AG09309 (cell line): ENCODE data around the gene ZFP91.

Experiments
- DNase-seq: peaks from one replicate; pipeline ENCODE4 v3.0.0-alpha.2; 2010; ENCODE audit warnings: low read depth
- H3K4me3 ChIP-seq: 2 replicates; pipeline ENCODE4 v1.5.1; 2011; ENCODE audit warnings: mild to moderate bottlenecking, low read depth, low read length, moderate library complexity; ENCODE audit not compliant: control insufficient read depth
- CTCF ChIP-seq: IDR thresholded peaks from 2 replicates; pipeline ENCODE4 v1.5.1; 2011; ENCODE audit warnings: mild to moderate bottlenecking, low read depth, low read length, inconsistent platforms; ENCODE audit not compliant: insufficient read depth, control insufficient read depth; ENCODE audit errors: missing control alignments

The ZFP91 gene

GRCh38 chr11:58636587-58636986 lies 57.7 kb downstream of the ZFP91 start:
- no peak for DNase-seq
- H3K4me3 ChIP-seq, result no peak overlapping the region
- no peak for TF ChIP-seq CTCF

GRCh38 chr11:58637371-58637770 lies 58.5 kb downstream of the ZFP91 start:
- H3K4me3 ChIP-seq, result no peak overlapping the region
- TF ChIP-seq CTCF, result no peak
- no peak for DNase-seq

- no peak for DNase-seq
- no peak for TF ChIP-seq CTCF
Measured at GRCh38 chr11:58639103-58639502, 60.2 kb downstream of the ZFP91 start.

DNA sequence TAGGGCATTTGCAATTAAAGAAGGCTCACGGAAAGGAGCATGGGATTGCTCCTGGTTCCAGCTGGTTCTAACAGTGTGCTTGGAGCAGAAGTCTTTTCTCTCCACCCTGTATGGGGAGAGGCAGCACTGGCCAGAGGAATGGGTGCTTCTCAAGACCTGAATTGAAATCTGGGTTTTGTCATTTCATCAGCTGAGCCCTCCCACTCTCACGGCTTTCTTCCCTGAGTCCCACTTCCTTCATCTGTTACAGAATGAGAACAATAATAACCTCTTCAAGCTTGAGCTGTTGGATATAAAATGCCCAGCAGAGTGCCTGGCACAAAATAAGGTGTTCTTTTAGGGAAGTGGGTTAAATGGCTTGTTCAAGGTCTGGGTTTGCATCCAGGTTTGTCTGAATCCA lies 60.8 kb downstream of the ZFP91 start:
- no peak for TF ChIP-seq CTCF
- DNase-seq, result no peak
- no peak overlapping the region for H3K4me3 ChIP-seq

More at GRCh38 chr11:58639103-58639502, 60.2 kb downstream of the ZFP91 start:
- H3K4me3 ChIP-seq, result no peak overlapping the region

DNA sequence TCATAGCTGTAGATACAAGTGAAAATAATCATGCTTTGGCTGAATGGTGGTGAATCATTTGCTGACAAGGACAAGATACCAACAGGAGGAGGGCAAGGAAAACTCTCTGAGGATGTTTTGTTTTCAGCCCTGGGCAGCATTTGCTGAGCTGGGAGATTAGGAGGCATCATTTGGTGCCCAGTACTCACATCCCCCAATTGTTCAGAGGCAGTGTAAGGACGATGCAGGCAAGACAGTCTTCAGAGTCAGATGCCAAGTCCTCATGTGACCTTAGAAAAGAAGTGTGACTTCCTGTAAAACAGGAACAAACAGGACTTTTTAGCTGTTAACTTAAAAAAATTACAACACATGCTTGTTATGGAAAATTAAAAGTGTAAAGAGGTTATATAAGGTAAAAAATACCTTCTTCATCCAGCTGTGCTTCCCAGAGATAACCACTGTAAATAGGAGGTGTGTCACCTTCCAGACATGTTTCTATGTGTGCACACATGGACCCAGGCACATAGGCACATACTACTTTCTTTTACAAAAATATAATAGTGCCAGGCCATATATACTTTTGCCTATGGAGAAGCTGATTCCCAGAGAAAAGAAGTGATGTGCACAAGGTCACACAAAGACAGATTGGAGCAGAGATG lies 61.6 kb downstream of the ZFP91 start:
- H3K4me3 ChIP-seq, result no peak overlapping the region
- TF ChIP-seq CTCF, result no peak
- DNase-seq, result no peak

DNA sequence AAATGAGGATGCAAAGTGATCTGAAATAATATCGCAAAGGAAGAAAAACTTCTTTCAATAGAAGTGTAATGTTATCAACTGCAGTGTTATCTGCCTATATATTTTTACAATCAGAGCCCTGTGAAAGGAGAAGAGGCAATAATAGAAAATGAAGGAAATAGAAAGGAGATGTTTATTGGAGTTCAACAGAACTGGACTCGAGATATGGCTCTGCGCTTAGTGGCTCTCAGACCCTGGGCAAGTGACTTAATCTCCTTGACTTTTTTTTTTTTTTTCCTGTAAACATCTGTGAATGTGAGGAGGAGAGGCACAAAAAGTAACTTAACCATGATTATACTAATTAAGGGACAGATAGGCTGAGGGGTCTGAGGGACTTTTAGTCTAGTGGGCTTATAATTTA lies 62.5 kb downstream of the ZFP91 start:
- TF ChIP-seq CTCF, result no peak
- DNase-seq, result no peak
- H3K4me3 ChIP-seq, result no peak overlapping the region
